Duodenal mucosa (tissue), 2 donors: ENCODE data around the gene NPAS2.

ENCODE experiments used
- H3K27ac ChIP-seq: one replicate; pipeline ENCODE4 v1.7.0; 2013; ENCODE audit warnings: low read depth, low read length
- H3K27me3 ChIP-seq, 2 donors: one replicate each; pipeline ENCODE4 v1.7.0; 2013; ENCODE audit warnings: low read length in 2 of 2, control low read depth in 1 of 2; ENCODE audit not compliant: insufficient read depth in 2 of 2, control insufficient read depth in 1 of 2
- H3K36me3 ChIP-seq, 2 donors: one replicate each; pipeline ENCODE4 v1.7.0; 2013; ENCODE audit warnings: low read length in 2 of 2, control low read depth in 1 of 2; ENCODE audit not compliant: insufficient read depth in 2 of 2, control insufficient read depth in 1 of 2
- H3K4me1 ChIP-seq, 2 donors: one replicate each; pipeline ENCODE4 v1.7.0; 2013; ENCODE audit warnings: low read length in 2 of 2, control low read depth in 1 of 2; ENCODE audit not compliant: insufficient read depth in 2 of 2, control insufficient read depth in 1 of 2
- H3K4me3 ChIP-seq, 2 donors: one replicate each; pipeline ENCODE4 v1.7.0; 2013; ENCODE audit warnings: low read length in 2 of 2, low read depth in 1 of 2
- H3K9ac ChIP-seq, 2 donors: one replicate each; pipeline ENCODE4 v1.7.0; 2013; ENCODE audit warnings: low read length in 2 of 2, low read depth in 1 of 2
- H3K9me3 ChIP-seq, 2 donors: one replicate each; pipeline ENCODE4 v1.7.0; 2013; ENCODE audit warnings: low read length in 2 of 2, control low read depth in 1 of 2; ENCODE audit not compliant: control insufficient read depth in 1 of 2

NPAS2 gene

GRCh38 chr2:100880036-100880435 is 60.1 kb downstream of the NPAS2 start:
- Histone ChIP-seq H3K9ac (no peak overlapping the region), H3K36me3 (peaks cover 0 to 5% of the 10 kb centered on the region in 2 donors), H3K9me3 (no peaks in the 10 kb centered on the region), H3K4me3 (no peak overlapping the region), H3K27ac (no peak overlapping the region), H3K27me3 (no peaks in the 10 kb centered on the region), H3K4me1 (peaks cover 17 to 19% of the 10 kb centered on the region in 2 donors)

GRCh38 chr2:100880730-100881129 is 60.8 kb downstream of the NPAS2 start:
- Histone ChIP-seq H3K4me1 (peaks cover 17 to 19% of the 10 kb centered on the region in 2 donors), H3K4me3 (no peak overlapping the region), H3K36me3 (peaks cover 0 to 5% of the 10 kb centered on the region in 2 donors), H3K9me3 (no peaks in the 10 kb centered on the region), H3K27ac (no peak overlapping the region), H3K27me3 (no peaks in the 10 kb centered on the region), H3K9ac (no peak overlapping the region)

GRCh38 chr2:100882645-100883613 is 63.0 kb downstream of the NPAS2 start:
- H3K27me3 ChIP-seq, result no peaks in the 10 kb centered on the region
- no peaks in the 10 kb centered on the region for H3K9me3 ChIP-seq
- no peak overlapping the region for H3K9ac ChIP-seq
- no peak overlapping the region for H3K27ac ChIP-seq
- peaks cover 17 to 19% of the 10 kb centered on the region in 2 donors for H3K4me1 ChIP-seq
- H3K36me3 ChIP-seq, result peaks cover 0 to 5% of the 10 kb centered on the region in 2 donors
- H3K4me3 ChIP-seq, result no peak overlapping the region

DNA sequence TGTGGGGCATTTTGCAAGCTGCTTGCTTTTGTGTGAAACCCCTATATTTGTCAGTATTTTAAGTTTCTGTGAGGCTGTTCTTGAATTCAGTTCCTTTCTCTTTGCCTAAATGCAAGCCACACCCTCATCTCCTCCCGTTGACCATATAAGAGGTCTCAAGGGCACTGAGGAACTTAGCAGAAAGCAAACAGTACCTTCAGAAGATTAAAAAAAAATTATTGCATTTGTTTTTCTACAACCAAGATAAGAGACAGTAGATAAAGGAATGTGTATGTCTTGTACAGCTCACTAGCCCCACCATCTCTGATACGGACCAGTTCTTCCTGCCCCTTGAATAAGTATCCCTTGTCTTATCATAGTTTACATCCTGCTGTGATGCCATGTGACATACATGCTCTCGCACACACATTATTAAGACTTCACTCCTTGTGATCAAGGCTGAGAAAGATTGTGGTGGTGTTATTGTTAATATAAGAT is 64.2 kb downstream of the NPAS2 start:
- Histone ChIP-seq H3K9me3 (no peaks in the 10 kb centered on the region), H3K36me3 (no peaks in the 10 kb centered on the region), H3K4me1 (peaks cover 17 to 19% of the 10 kb centered on the region in 2 donors), H3K9ac (no peak overlapping the region), H3K27ac (no peak overlapping the region), H3K4me3 (no peak overlapping the region), H3K27me3 (no peaks in the 10 kb centered on the region)

DNA sequence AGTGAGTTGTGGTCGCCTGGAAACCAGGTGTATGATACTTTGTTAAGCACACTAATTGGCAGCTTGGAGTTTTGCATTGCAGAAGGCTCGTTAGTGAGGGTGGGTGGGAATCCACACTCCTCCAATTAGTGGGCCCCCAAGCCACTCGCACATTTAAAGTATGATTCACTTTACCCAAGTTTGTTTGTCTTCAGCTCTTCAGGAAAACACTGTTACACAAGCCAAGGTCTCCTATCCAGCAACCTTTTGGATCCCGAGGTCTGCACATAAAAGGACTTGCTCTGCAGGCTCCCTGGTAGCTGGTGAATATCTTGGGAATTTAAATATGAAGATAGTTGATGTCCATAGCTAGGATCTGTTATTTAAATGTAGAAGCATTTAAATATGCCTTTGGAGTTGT is 66.1 kb downstream of the NPAS2 start:
- Histone ChIP-seq H3K9ac (no peak overlapping the region), H3K9me3 (no peaks in the 10 kb centered on the region), H3K36me3 (peaks cover 0 to under 1% of the 10 kb centered on the region in 2 donors), H3K27ac (no peak overlapping the region), H3K4me1 (peaks cover 17 to 19% of the 10 kb centered on the region in 2 donors), H3K27me3 (no peaks in the 10 kb centered on the region), H3K4me3 (no peak overlapping the region)

DNA sequence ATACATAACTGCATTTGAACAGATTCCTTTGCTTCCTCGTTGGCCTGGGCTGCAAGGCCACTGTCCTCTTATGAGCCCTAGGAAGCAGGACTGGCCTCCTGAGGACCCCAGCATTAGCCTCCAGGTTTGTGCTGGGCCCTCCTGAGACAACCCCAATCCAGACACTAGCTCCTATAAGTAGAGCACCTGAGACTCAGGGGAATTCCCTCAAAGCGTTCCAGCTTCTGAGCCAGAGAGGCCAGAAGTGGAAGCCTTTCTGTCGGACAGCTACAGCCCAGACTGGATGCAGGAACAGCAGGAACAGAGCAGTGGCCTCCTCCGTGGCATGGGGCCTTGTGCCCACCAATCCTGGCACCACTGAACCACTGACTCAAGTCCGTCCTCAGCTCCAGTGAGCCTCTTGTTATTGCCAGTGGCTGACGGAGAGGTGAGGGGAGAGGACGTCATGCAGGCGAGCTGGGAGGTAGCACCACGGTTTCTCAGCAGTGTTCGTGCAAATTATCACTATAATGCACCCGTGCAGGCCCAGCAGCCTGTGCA is 67.2 kb downstream of the NPAS2 start:
- H3K36me3 ChIP-seq, result peaks cover 0 to 4% of the 10 kb centered on the region in 2 donors
- no peaks in the 10 kb centered on the region for H3K9me3 ChIP-seq
- H3K9ac ChIP-seq, result no peak overlapping the region
- peaks cover 17 to 19% of the 10 kb centered on the region in 2 donors for H3K4me1 ChIP-seq
- no peak overlapping the region for H3K27ac ChIP-seq
- no peaks in the 10 kb centered on the region for H3K27me3 ChIP-seq
- no peak overlapping the region for H3K4me3 ChIP-seq

- Histone ChIP-seq H3K9ac (no peak overlapping the region), H3K4me1 (peaks cover 15 to 17% of the 10 kb centered on the region in 2 donors), H3K27me3 (no peaks in the 10 kb centered on the region), H3K4me3 (no peak overlapping the region), H3K27ac (no peak overlapping the region), H3K36me3 (peaks cover 0 to 4% of the 10 kb centered on the region in 2 donors), H3K9me3 (no peaks in the 10 kb centered on the region)
Measured at GRCh38 chr2:100887713-100888495, 68.0 kb downstream of the NPAS2 start.

- Histone ChIP-seq H3K9ac (no peak overlapping the region), H3K27me3 (no peaks in the 10 kb centered on the region), H3K4me3 (no peak overlapping the region), H3K4me1 (peaks cover 8 to 10% of the 10 kb centered on the region in 2 donors), H3K9me3 (no peaks in the 10 kb centered on the region), H3K27ac (no peak overlapping the region), H3K36me3 (peaks cover 0 to 4% of the 10 kb centered on the region in 2 donors)
Measured at GRCh38 chr2:100888601-100889000, 68.7 kb downstream of the NPAS2 start.

DNA sequence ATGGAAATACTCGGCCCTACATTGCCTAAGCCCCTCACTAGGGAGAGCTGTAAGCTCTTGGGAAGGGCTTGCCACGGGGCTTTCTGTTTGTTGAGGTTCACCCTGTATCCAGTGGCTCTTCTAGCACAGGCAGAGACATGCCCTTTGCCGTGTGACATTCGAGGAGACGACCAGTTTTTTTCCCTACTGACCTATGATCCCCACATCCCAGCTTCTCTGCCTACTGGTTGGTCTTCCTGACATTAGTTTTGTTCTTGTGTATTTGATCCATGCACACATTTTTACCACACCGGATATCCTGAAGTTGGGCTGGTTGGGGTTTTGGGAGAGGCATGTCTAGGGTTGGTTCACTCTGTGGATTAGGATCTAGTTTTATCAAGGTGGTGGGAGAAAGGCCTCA is 69.3 kb downstream of the NPAS2 start:
- Histone ChIP-seq H3K9me3 (no peaks in the 10 kb centered on the region), H3K4me3 (no peak overlapping the region), H3K27me3 (no peaks in the 10 kb centered on the region), H3K27ac (no peak overlapping the region), H3K9ac (no peak overlapping the region), H3K4me1 (peaks cover 1 to 3% of the 10 kb centered on the region in 2 donors), H3K36me3 (peaks cover 0 to 4% of the 10 kb centered on the region in 2 donors)
